Subcutaneous abdominal adipose tissue (tissue), 5 donors: ENCODE results near the gene DNAJC4.

Source experiments
- H3K27ac ChIP-seq: one replicate; pipeline ENCODE4 v1.7.0; 2013; ENCODE audit warnings: low read depth, mild to moderate bottlenecking, inconsistent platforms, low read length, moderate library complexity
- H3K27me3 ChIP-seq, 5 donors: one replicate each; pipeline ENCODE4 v1.7.0; 2013; ENCODE audit warnings: low read length in 5 of 5, inconsistent platforms in 1 of 5; ENCODE audit not compliant: control insufficient read depth in 5 of 5, insufficient read depth in 4 of 5
- H3K36me3 ChIP-seq, 5 donors: one replicate each; pipeline ENCODE4 v1.7.0; 2013; ENCODE audit warnings: low read length in 5 of 5; ENCODE audit not compliant: control insufficient read depth in 5 of 5, insufficient read depth in 5 of 5
- H3K4me1 ChIP-seq, 5 donors: one replicate each; pipeline ENCODE4 v1.7.0; 2013; ENCODE audit warnings: low read length in 5 of 5, mild to moderate bottlenecking in 3 of 5, moderate library complexity in 1 of 5; ENCODE audit not compliant: control insufficient read depth in 5 of 5, insufficient read depth in 5 of 5
- H3K4me3 ChIP-seq, 5 donors: one replicate each; pipeline ENCODE4 v1.7.0; 2013; ENCODE audit warnings: low read length in 5 of 5, low read depth in 1 of 5
- H3K9ac ChIP-seq, 5 donors: one replicate each; pipeline ENCODE4 v1.7.0; 2013; ENCODE audit warnings: low read length in 5 of 5, mild to moderate bottlenecking in 4 of 5, moderate library complexity in 3 of 5
- H3K9me3 ChIP-seq, 5 donors: one replicate each; pipeline ENCODE4 v1.7.0; 2013; ENCODE audit warnings: low read length in 5 of 5; ENCODE audit not compliant: control insufficient read depth in 5 of 5
- donor health status: healthy.
- donor health status: healthy.
- donor health status: healthy.
- donor health status: healthy.
- donor health status: healthy.

The DNAJC4 gene

DNA sequence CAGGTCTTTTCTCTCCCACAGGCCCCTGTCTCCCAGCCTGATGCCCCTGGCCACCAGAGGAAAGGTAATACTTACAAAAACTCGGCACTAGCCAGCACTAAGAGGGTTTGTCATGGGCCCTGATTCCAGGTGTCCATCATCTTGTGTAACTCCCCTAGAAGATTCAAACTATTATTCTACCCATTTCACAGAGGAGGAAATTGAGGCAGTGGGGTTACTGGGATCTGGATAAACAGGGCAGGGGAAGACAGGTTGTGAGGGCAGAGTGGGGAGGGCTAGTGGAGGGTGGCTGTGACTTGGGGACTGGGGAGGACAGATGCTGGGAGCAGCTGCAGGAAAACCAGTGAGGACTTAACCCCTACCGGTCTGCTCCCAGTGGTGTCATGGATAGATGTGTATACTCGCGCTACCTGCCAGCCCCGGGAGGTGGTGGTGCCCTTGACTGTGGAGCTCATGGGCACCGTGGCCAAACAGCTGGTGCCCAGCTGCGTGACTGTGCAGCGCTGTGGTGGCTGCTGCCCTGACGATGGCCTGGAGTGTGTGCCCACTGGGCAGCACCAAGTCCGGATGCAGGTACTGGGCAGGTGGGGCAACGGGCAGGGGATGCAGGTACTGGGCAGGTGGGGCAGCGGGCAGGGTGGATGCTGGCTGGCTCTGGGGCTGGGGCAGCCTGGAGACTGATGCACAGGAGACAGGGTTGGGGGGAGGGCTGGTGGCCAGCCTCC, 5.3 kb downstream of the DNAJC4 start:
- Histone ChIP-seq H3K9me3 (no peaks in the 10 kb centered on the region), H3K36me3 (peaks cover 0 to 28% (median 23%) of the 10 kb centered on the region in 5 donors), H3K9ac (peak overlapping the region in 4 of 5 donors; percentile 34 to 80 (median 60)), H3K4me1 (peaks cover 12 to 54% (median 46%) of the 10 kb centered on the region in 5 donors), H3K27me3 (peaks cover 0 to 2% (median 0%) of the 10 kb centered on the region in 5 donors), H3K4me3 (peak overlapping the region; percentile 62 to 89 (median 76)), H3K27ac (peak overlapping the region; percentile 69)

- Histone ChIP-seq H3K4me1 (peaks cover 14 to 55% (median 46%) of the 10 kb centered on the region in 5 donors), H3K9me3 (no peaks in the 10 kb centered on the region), H3K9ac (no peak overlapping the region), H3K36me3 (peaks cover 0 to 28% (median 23%) of the 10 kb centered on the region in 5 donors), H3K27ac (no peak overlapping the region), H3K4me3 (no peak overlapping the region), H3K27me3 (peaks cover 0 to 7% (median 0%) of the 10 kb centered on the region in 5 donors)
Observed at GRCh38 chr11:64237484-64237951, 7.2 kb downstream of the DNAJC4 start.

- Histone ChIP-seq H3K27ac (no peak overlapping the region), H3K27me3 (peaks cover 0 to 7% (median 0%) of the 10 kb centered on the region in 5 donors), H3K4me1 (peaks cover 13 to 55% (median 45%) of the 10 kb centered on the region in 5 donors)
Observed at GRCh38 chr11:64238076-64238475, 7.7 kb downstream of the DNAJC4 start.

DNA sequence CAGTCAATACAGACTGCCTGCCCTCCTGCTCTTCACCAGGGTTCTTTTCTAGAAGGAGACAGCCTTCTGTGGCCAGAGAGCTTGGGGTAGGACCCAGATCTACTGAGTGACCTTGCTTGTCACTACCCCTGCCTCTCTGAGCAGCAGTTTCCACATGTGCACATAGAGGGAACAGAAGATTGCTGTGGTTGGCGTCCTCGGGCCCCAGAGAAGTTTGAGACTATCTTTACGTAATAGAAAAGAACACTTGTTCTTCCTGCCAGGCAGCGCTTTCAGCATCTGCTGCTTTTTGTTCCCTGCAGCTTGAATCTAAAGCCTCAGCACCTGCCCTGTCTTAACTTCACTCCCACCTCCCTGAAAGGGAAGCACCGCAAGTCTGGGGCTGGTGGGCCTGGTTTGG, 8.7 kb downstream of the DNAJC4 start:
- H3K4me3 ChIP-seq, result no peak overlapping the region
- peaks cover 0 to 7% (median 0%) of the 10 kb centered on the region in 5 donors for H3K27me3 ChIP-seq
- peaks cover 0 to 39% (median 31%) of the 10 kb centered on the region in 5 donors for H3K36me3 ChIP-seq
- peak overlapping the region; percentile 54 for H3K27ac ChIP-seq
- H3K9ac ChIP-seq, result no peak overlapping the region
- H3K4me1 ChIP-seq, result peaks cover 12 to 56% (median 42%) of the 10 kb centered on the region in 5 donors
- no peaks in the 10 kb centered on the region for H3K9me3 ChIP-seq

More at GRCh38 chr11:64238076-64238475, 7.7 kb downstream of the DNAJC4 start:
- H3K9me3 ChIP-seq, result no peaks in the 10 kb centered on the region
- no peak overlapping the region for H3K4me3 ChIP-seq
- no peak overlapping the region for H3K9ac ChIP-seq
- peaks cover 0 to 29% (median 24%) of the 10 kb centered on the region in 5 donors for H3K36me3 ChIP-seq

- peak overlapping the region; percentile 99 for H3K27ac ChIP-seq
- H3K9me3 ChIP-seq, result no peaks in the 10 kb centered on the region
- peaks cover 0 to 42% (median 34%) of the 10 kb centered on the region in 5 donors for H3K36me3 ChIP-seq
- H3K4me3 ChIP-seq, result peak overlapping the region; percentile 42 to 84 (median 79)
- H3K4me1 ChIP-seq, result peaks cover 12 to 61% (median 40%) of the 10 kb centered on the region in 5 donors
- H3K9ac ChIP-seq, result peak overlapping the region; percentile 72 to 95 (median 90)
- H3K27me3 ChIP-seq, result peaks cover 0 to 7% (median 0%) of the 10 kb centered on the region in 5 donors
Observed at GRCh38 chr11:64239662-64240434, 9.5 kb downstream of the DNAJC4 start.

- no peaks in the 10 kb centered on the region for H3K9me3 ChIP-seq
- H3K4me3 ChIP-seq, result peak within 1 kb of the TSS; percentile 75 to 86 (median 84)
- peaks cover 0 to 7% (median 0%) of the 10 kb centered on the region in 5 donors for H3K27me3 ChIP-seq
- peak within 1 kb of the TSS; percentile 79 to 95 (median 90) for H3K9ac ChIP-seq
- H3K4me1 ChIP-seq, result peaks cover 8 to 61% (median 40%) of the 10 kb centered on the region in 5 donors
- peaks cover 0 to 42% (median 34%) of the 10 kb centered on the region in 5 donors for H3K36me3 ChIP-seq
- H3K27ac ChIP-seq, result peak within 1 kb of the TSS; percentile 99
Observed at GRCh38 chr11:64240435-64241240, 10.3 kb downstream of the DNAJC4 start, which contains the start of gene FKBP2. TSS of gene FKBP2 (plus strand) at chr11:64241095. CDS start at chr11:64242388, 1,293 bp downstream.

GRCh38 chr11:64241241-64241490, 10.8 kb downstream of the DNAJC4 start:
- Histone ChIP-seq H3K4me3 (peak overlapping the region in 4 of 5 donors; percentile 75 to 86 (median 82)), H3K27me3 (peaks cover 0 to 7% (median 0%) of the 10 kb centered on the region in 5 donors), H3K9ac (peak overlapping the region in 4 of 5 donors; percentile 72 to 95 (median 91)), H3K36me3 (peaks cover 0 to 39% (median 34%) of the 10 kb centered on the region in 5 donors), H3K27ac (peak overlapping the region; percentile 99), H3K4me1 (peaks cover 7 to 61% (median 40%) of the 10 kb centered on the region in 5 donors), H3K9me3 (no peaks in the 10 kb centered on the region)

- Histone ChIP-seq H3K27ac (peak overlapping the region; percentile 99), H3K27me3 (peaks cover 0 to 7% (median 0%) of the 10 kb centered on the region in 5 donors), H3K4me3 (peak overlapping the region; percentile 29 to 86 (median 79)), H3K9me3 (no peaks in the 10 kb centered on the region), H3K4me1 (peaks cover 7 to 62% (median 42%) of the 10 kb centered on the region in 5 donors), H3K36me3 (peaks cover 0 to 39% (median 34%) of the 10 kb centered on the region in 5 donors), H3K9ac (peak overlapping the region in 4 of 5 donors; percentile 77 to 88 (median 82))
Observed at GRCh38 chr11:64241491-64242374, 11.4 kb downstream of the DNAJC4 start.
